Activated CD4-positive, alpha-beta T cell treated with anti-CD3 and anti-CD28 coated beads for 48 hours (primary cell): ENCODE results near the gene ENTPD8.
"Not testable (repeated sequence)": the region's sequence is repeated elsewhere in the genome, so short reads cannot be mapped to it uniquely, and the experiment has no call there.

ENCODE experiments used
- DNase-seq: peaks from one replicate; pipeline ENCODE4 v3.0.0-alpha.2; 2020

Gene ENTPD8

GRCh38 chr9:137474271-137474670 is 33.1 kb upstream of the ENTPD8 start:
- DNase-seq = no peak

GRCh38 chr9:137470785-137471184 is 29.6 kb upstream of the ENTPD8 start:
- no peak for DNase-seq

- no peak for DNase-seq
These were observed 26.7 kb upstream of the ENTPD8 start for GRCh38 chr9:137467896-137468295.

- no peak for DNase-seq
These were observed 26.0 kb upstream of the ENTPD8 start for GRCh38 chr9:137467161-137467581.

GRCh38 chr9:137466389-137467085 is 25.4 kb upstream of the ENTPD8 start:
- not testable (repeated sequence) for DNase-seq

GRCh38 chr9:137465720-137466388 is 24.7 kb upstream of the ENTPD8 start:
- DNase-seq = no peak

GRCh38 chr9:137465000-137465719 is 24.0 kb upstream of the ENTPD8 start:
- no peak for DNase-seq

- DNase-seq = no peak
These were observed 23.3 kb upstream of the ENTPD8 start for GRCh38 chr9:137464291-137464999.

- no peak for DNase-seq
These were observed 22.8 kb upstream of the ENTPD8 start for GRCh38 chr9:137463931-137464290.

- DNase-seq = no peak
These were observed 22.1 kb upstream of the ENTPD8 start for GRCh38 chr9:137462986-137463930.

- DNase-seq = no peak
These were observed 21.3 kb upstream of the ENTPD8 start for GRCh38 chr9:137462396-137462985.

- peak; percentile 89 for DNase-seq
These were observed 20.7 kb upstream of the ENTPD8 start for GRCh38 chr9:137461663-137462395.

- no peak for DNase-seq
These were observed 20.1 kb upstream of the ENTPD8 start for GRCh38 chr9:137461316-137461662.

- no peak for DNase-seq
These were observed 19.5 kb upstream of the ENTPD8 start for GRCh38 chr9:137460363-137461315.

- no peak for DNase-seq
These were observed 18.6 kb upstream of the ENTPD8 start for GRCh38 chr9:137459601-137460362.

- DNase-seq = peak; percentile 96
These were observed 18.0 kb upstream of the ENTPD8 start, which contains the start of gene NSMF for GRCh38 chr9:137459152-137459600. NSMF (minus strand) TSS chr9:137459334; CDS start chr9:137459102, 232 bp downstream.

- no peak for DNase-seq
These were observed 17.3 kb upstream of the ENTPD8 start for GRCh38 chr9:137458194-137459151.
